HEK293T (cell line): ENCODE measurements around the gene ZNF750.

Experiments used
- BHLHE40 ChIP-seq: fragments of 450-650 bp; IDR thresholded peaks from 2 replicates; pipeline ENCODE4 v1.6.1; 2016; ENCODE audit warnings: mild to moderate bottlenecking, moderate library complexity, borderline replicate concordance
- CTBP1 ChIP-seq: fragments of 450-650 bp; IDR thresholded peaks from 2 replicates; pipeline ENCODE4 v1.6.1; 2016; ENCODE audit warnings: borderline replicate concordance
- L3MBTL2 ChIP-seq: fragments of 450-650 bp; conservative IDR thresholded peaks from 2 replicates; pipeline ENCODE4 v1.6.1; 2016; ENCODE audit warnings: mild to moderate bottlenecking
- LEF1 ChIP-seq: fragments of 450-650 bp; IDR thresholded peaks from 2 replicates; pipeline ENCODE4 v1.6.1; 2017; ENCODE audit warnings: mild to moderate bottlenecking, borderline replicate concordance
- SP1 ChIP-seq: fragments of 450-650 bp; IDR thresholded peaks from 2 replicates; pipeline ENCODE4 v1.6.1; 2017
- TARDBP ChIP-seq: fragments of 450-650 bp; IDR thresholded peaks from 2 replicates; pipeline ENCODE4 v1.6.1; 2016
- TF ChIP-seq, protein P1 (sequence below): fragments of 450-650 bp; IDR thresholded peaks from 2 replicates; pipeline ENCODE4 v1.6.1; 2016

DNA sequence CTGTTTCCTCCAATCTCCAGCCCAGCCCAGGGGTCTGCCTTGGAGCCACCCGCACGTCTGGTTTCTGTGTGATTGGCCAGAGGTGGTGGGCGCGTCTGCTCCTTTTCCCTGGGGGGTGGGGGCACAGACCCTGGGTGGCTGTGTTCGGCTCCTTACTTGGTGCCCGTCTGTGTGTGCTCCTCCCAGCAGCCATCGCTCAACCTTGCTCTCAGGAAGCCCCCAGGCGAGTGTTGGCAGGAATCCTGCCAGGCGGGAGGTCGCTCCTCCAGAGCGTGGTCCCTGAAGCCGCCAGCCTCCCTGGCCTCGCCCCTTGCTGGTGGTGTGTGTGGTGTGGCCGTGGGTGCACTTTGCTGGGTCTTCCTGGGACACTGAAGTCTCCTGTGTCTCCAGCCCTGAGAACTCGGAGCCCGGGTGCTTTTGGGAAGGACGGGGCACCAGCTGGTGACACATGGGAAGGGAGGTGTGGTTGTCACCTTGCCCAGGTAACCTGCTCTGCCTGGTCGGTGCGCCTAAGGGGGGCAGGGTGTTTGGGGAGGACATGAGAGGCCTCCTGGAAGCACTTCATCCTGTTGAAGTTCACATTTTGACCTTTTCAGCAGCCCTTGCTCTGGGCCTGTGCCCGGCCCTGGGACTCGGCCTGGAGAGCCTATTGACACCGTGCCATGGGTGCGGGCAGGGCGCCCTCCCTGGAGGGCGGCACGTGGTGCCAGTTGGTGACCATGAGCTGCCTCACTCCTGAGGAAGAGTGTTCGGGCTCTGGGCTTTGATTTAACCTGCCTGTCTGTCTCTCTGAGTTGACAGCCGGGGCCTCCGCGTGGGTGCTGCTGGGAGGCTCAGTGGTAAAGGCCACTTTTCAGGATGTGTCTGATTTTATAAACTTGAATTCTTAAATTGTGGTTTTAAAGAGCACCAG is 49.0 kb upstream of the ZNF750 start:
- TF ChIP-seq CTBP1 (no peak), LEF1 (no peak), SP1 (no peak), L3MBTL2 (no peak), TARDBP (no peak), BHLHE40 (no peak)
- TF ChIP-seq, protein P1, sequence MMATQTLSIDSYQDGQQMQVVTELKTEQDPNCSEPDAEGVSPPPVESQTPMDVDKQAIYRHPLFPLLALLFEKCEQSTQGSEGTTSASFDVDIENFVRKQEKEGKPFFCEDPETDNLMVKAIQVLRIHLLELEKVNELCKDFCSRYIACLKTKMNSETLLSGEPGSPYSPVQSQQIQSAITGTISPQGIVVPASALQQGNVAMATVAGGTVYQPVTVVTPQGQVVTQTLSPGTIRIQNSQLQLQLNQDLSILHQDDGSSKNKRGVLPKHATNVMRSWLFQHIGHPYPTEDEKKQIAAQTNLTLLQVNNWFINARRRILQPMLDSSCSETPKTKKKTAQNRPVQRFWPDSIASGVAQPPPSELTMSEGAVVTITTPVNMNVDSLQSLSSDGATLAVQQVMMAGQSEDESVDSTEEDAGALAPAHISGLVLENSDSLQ: no peak
